ENCODE measurements around the gene ZNF726.
"Not testable (repeated sequence)": the region's sequence is repeated elsewhere in the genome, so short reads cannot be mapped to it uniquely, and the experiment has no call there.

The ZNF726 gene

GRCh38 chr19:23956051-23956450 lies 41.4 kb downstream of the ZNF726 start:
- TF ChIP-seq EZH2 (IDR thresholded peaks at IDR 0.05) (no peak), FOXP2 (optimal IDR thresholded peaks at IDR 0.05; ENCODE audit: control extremely low read depth, extremely low read length, insufficient read depth) (no peak)
- no peak overlapping the region for H3K9ac ChIP-seq (ENCODE audit: insufficient read length)
- no peak overlapping the region for H3K27ac ChIP-seq
- H3K9me3 ChIP-seq (ENCODE audit: low read depth, low read length), result no peaks in the 10 kb centered on the region
- H3K4me3 ChIP-seq, result no peak overlapping the region
- no peaks in the 10 kb centered on the region for H3K36me3 ChIP-seq (ENCODE audit: insufficient read depth, low read length)
- DNase-seq (ENCODE audit: low read depth, low spot score), result no peak

GRCh38 chr19:23957660-23958281 lies 43.1 kb downstream of the ZNF726 start:
- Histone ChIP-seq H3K9ac (ENCODE audit: insufficient read length) (no peak overlapping the region), H3K36me3 (ENCODE audit: insufficient read depth, low read length) (no peaks in the 10 kb centered on the region), H3K27ac (no peak overlapping the region), H3K9me3 (ENCODE audit: low read depth, low read length) (no peaks in the 10 kb centered on the region), H3K4me3 (no peak overlapping the region)
- DNase-seq (ENCODE audit: low read depth, low spot score), result no peak
- TF ChIP-seq POLR2AphosphoS5 (IDR thresholded peaks at IDR 0.05; ENCODE audit: borderline replicate concordance, low read depth, low read length) (no peak), EZH2 (IDR thresholded peaks at IDR 0.05) (no peak), FOXP2 (optimal IDR thresholded peaks at IDR 0.05; ENCODE audit: control extremely low read depth, extremely low read length, insufficient read depth) (no peak)

- DNase-seq (ENCODE audit: low read depth, low spot score); H3K27ac ChIP-seq; H3K9me3 ChIP-seq (ENCODE audit: low read depth, low read length); H3K36me3 ChIP-seq (ENCODE audit: insufficient read depth, low read length); H3K4me3 ChIP-seq; H3K9ac ChIP-seq (ENCODE audit: insufficient read length): not testable (repeated sequence)
These were observed 48.7 kb downstream of the ZNF726 start for GRCh38 chr19:23963396-23963795.

- not testable (repeated sequence) for DNase-seq (ENCODE audit: low read depth, low spot score); H3K9me3 ChIP-seq (ENCODE audit: low read depth, low read length); H3K4me3 ChIP-seq; H3K9ac ChIP-seq (ENCODE audit: insufficient read length); H3K36me3 ChIP-seq (ENCODE audit: insufficient read depth, low read length); H3K27ac ChIP-seq
These were observed 49.2 kb downstream of the ZNF726 start for GRCh38 chr19:23963881-23964280.

- not testable (repeated sequence) for H3K36me3 ChIP-seq (ENCODE audit: insufficient read depth, low read length); H3K27ac ChIP-seq; H3K4me3 ChIP-seq; H3K9me3 ChIP-seq (ENCODE audit: low read depth, low read length); H3K9ac ChIP-seq (ENCODE audit: insufficient read length); DNase-seq (ENCODE audit: low read depth, low spot score)
These were observed 49.6 kb downstream of the ZNF726 start for GRCh38 chr19:23964334-23964733.

GRCh38 chr19:23969630-23970029 lies 54.9 kb downstream of the ZNF726 start:
- Histone ChIP-seq H3K27ac (no peak overlapping the region), H3K9me3 (ENCODE audit: low read depth, low read length) (no peaks in the 10 kb centered on the region), H3K4me3 (no peak overlapping the region), H3K9ac (ENCODE audit: insufficient read length) (no peak overlapping the region), H3K36me3 (ENCODE audit: insufficient read depth, low read length) (no peaks in the 10 kb centered on the region)
- no peak for DNase-seq (ENCODE audit: low read depth, low spot score)
- TF ChIP-seq POLR2AphosphoS5 (IDR thresholded peaks at IDR 0.05; ENCODE audit: borderline replicate concordance, low read depth, low read length) (no peak), FOXP2 (optimal IDR thresholded peaks at IDR 0.05; ENCODE audit: control extremely low read depth, extremely low read length, insufficient read depth) (no peak), EZH2 (IDR thresholded peaks at IDR 0.05) (no peak)

GRCh38 chr19:23971598-23971997 lies 56.9 kb downstream of the ZNF726 start:
- no peak for DNase-seq (ENCODE audit: low read depth, low spot score)
- H3K27ac ChIP-seq, result no peak overlapping the region
- no peaks in the 10 kb centered on the region for H3K9me3 ChIP-seq (ENCODE audit: low read depth, low read length)
- no peaks in the 10 kb centered on the region for H3K36me3 ChIP-seq (ENCODE audit: insufficient read depth, low read length)
- H3K4me3 ChIP-seq, result no peak overlapping the region
- H3K9ac ChIP-seq (ENCODE audit: insufficient read length), result no peak overlapping the region
- TF ChIP-seq FOXP2 (optimal IDR thresholded peaks at IDR 0.05; ENCODE audit: control extremely low read depth, extremely low read length, insufficient read depth) (no peak), EZH2 (IDR thresholded peaks at IDR 0.05) (no peak), POLR2AphosphoS5 (IDR thresholded peaks at IDR 0.05; ENCODE audit: borderline replicate concordance, low read depth, low read length) (no peak)

GRCh38 chr19:23972161-23972560 lies 57.5 kb downstream of the ZNF726 start:
- H3K27ac ChIP-seq, result no peak overlapping the region
- H3K4me3 ChIP-seq, result no peak overlapping the region
- no peak for DNase-seq (ENCODE audit: low read depth, low spot score)
- TF ChIP-seq FOXP2 (optimal IDR thresholded peaks at IDR 0.05; ENCODE audit: control extremely low read depth, extremely low read length, insufficient read depth) (no peak), EZH2 (IDR thresholded peaks at IDR 0.05) (no peak), POLR2AphosphoS5 (IDR thresholded peaks at IDR 0.05; ENCODE audit: borderline replicate concordance, low read depth, low read length) (no peak)
- H3K36me3 ChIP-seq (ENCODE audit: insufficient read depth, low read length), result no peaks in the 10 kb centered on the region
- H3K9me3 ChIP-seq (ENCODE audit: low read depth, low read length), result no peaks in the 10 kb centered on the region
- H3K9ac ChIP-seq (ENCODE audit: insufficient read length), result no peak overlapping the region

GRCh38 chr19:23974941-23975340 lies 60.3 kb downstream of the ZNF726 start:
- DNase-seq (ENCODE audit: low read depth, low spot score), result no peak
- Histone ChIP-seq H3K4me3 (no peak overlapping the region), H3K36me3 (ENCODE audit: insufficient read depth, low read length) (no peaks in the 10 kb centered on the region), H3K27ac (no peak overlapping the region), H3K9me3 (ENCODE audit: low read depth, low read length) (no peaks in the 10 kb centered on the region), H3K9ac (ENCODE audit: insufficient read length) (no peak overlapping the region)
- TF ChIP-seq EZH2 (IDR thresholded peaks at IDR 0.05), result no peak
- TF ChIP-seq POLR2AphosphoS5 (IDR thresholded peaks at IDR 0.05; ENCODE audit: borderline replicate concordance, low read depth, low read length), result no peak
- no peak for TF ChIP-seq FOXP2 (optimal IDR thresholded peaks at IDR 0.05; ENCODE audit: control extremely low read depth, extremely low read length, insufficient read depth)

GRCh38 chr19:23976631-23977030 lies 61.9 kb downstream of the ZNF726 start:
- H3K9ac ChIP-seq (ENCODE audit: insufficient read length); H3K36me3 ChIP-seq (ENCODE audit: insufficient read depth, low read length); H3K4me3 ChIP-seq; DNase-seq (ENCODE audit: low read depth, low spot score); H3K27ac ChIP-seq; H3K9me3 ChIP-seq (ENCODE audit: low read depth, low read length): not testable (repeated sequence)

- not testable (repeated sequence) for H3K36me3 ChIP-seq (ENCODE audit: insufficient read depth, low read length); H3K9ac ChIP-seq (ENCODE audit: insufficient read length); H3K27ac ChIP-seq; H3K9me3 ChIP-seq (ENCODE audit: low read depth, low read length); DNase-seq (ENCODE audit: low read depth, low spot score); H3K4me3 ChIP-seq
These were observed 62.6 kb downstream of the ZNF726 start for GRCh38 chr19:23977256-23977655.

Measured in SK-N-MC (cell line).